ENCODE measurements around the gene DPYSL4.

DPYSL4 gene

GRCh38 chr10:132203256-132204077 lies 16.7 kb downstream of the DPYSL4 start:
- H3K9ac ChIP-seq (ENCODE audit: low read depth, low read length): no peak overlapping the region
- H3K36me3 ChIP-seq (ENCODE audit: insufficient read depth, low read length): no peaks in the 10 kb centered on the region
- H3K9me3 ChIP-seq (replicated peaks; ENCODE audit: low read length): no peaks in the 10 kb centered on the region
- no peaks in the 10 kb centered on the region for H3K27me3 ChIP-seq (ENCODE audit: control insufficient read depth, insufficient read depth, low read length)
- no peaks in the 10 kb centered on the region for H3K4me1 ChIP-seq (ENCODE audit: control insufficient read depth, insufficient read depth, low read length)
- no peak overlapping the region for H3K4me3 ChIP-seq (ENCODE audit: low read length)
- no peak overlapping the region for H3K4me2 ChIP-seq (ENCODE audit: low read length)

- Histone ChIP-seq H3K4me1 (ENCODE audit: control insufficient read depth, insufficient read depth, low read length) (no peaks in the 10 kb centered on the region), H3K9me3 (replicated peaks; ENCODE audit: low read length) (no peaks in the 10 kb centered on the region), H3K4me2 (ENCODE audit: low read length) (no peak overlapping the region), H3K36me3 (ENCODE audit: insufficient read depth, low read length) (no peaks in the 10 kb centered on the region), H3K9ac (ENCODE audit: low read depth, low read length) (no peak overlapping the region), H3K4me3 (ENCODE audit: low read length) (no peak overlapping the region), H3K27me3 (ENCODE audit: control insufficient read depth, insufficient read depth, low read length) (no peaks in the 10 kb centered on the region)
Observed at GRCh38 chr10:132204078-132204780, 17.5 kb downstream of the DPYSL4 start.

GRCh38 chr10:132204781-132205473 lies 18.2 kb downstream of the DPYSL4 start:
- H3K9ac ChIP-seq (ENCODE audit: low read depth, low read length): no peak overlapping the region
- no peaks in the 10 kb centered on the region for H3K9me3 ChIP-seq (replicated peaks; ENCODE audit: low read length)
- H3K4me1 ChIP-seq (ENCODE audit: control insufficient read depth, insufficient read depth, low read length): no peaks in the 10 kb centered on the region
- no peak overlapping the region for H3K4me3 ChIP-seq (ENCODE audit: low read length)
- H3K27me3 ChIP-seq (ENCODE audit: control insufficient read depth, insufficient read depth, low read length): no peaks in the 10 kb centered on the region
- H3K4me2 ChIP-seq (ENCODE audit: low read length): no peak overlapping the region
- no peaks in the 10 kb centered on the region for H3K36me3 ChIP-seq (ENCODE audit: insufficient read depth, low read length)

GRCh38 chr10:132205650-132206376 lies 19.1 kb downstream of the DPYSL4 start:
- no peak overlapping the region for H3K9ac ChIP-seq (ENCODE audit: low read depth, low read length)
- H3K4me3 ChIP-seq (ENCODE audit: low read length): no peak overlapping the region
- no peaks in the 10 kb centered on the region for H3K4me1 ChIP-seq (ENCODE audit: control insufficient read depth, insufficient read depth, low read length)
- H3K36me3 ChIP-seq (ENCODE audit: insufficient read depth, low read length): no peaks in the 10 kb centered on the region
- no peaks in the 10 kb centered on the region for H3K9me3 ChIP-seq (replicated peaks; ENCODE audit: low read length)
- no peak overlapping the region for H3K4me2 ChIP-seq (ENCODE audit: low read length)
- no peaks in the 10 kb centered on the region for H3K27me3 ChIP-seq (ENCODE audit: control insufficient read depth, insufficient read depth, low read length)

- Histone ChIP-seq H3K9me3 (replicated peaks; ENCODE audit: low read length) (no peaks in the 10 kb centered on the region), H3K27me3 (ENCODE audit: control insufficient read depth, insufficient read depth, low read length) (no peaks in the 10 kb centered on the region), H3K4me1 (ENCODE audit: control insufficient read depth, insufficient read depth, low read length) (no peaks in the 10 kb centered on the region), H3K4me2 (ENCODE audit: low read length) (no peak overlapping the region), H3K9ac (ENCODE audit: low read depth, low read length) (no peak overlapping the region), H3K36me3 (ENCODE audit: insufficient read depth, low read length) (no peaks in the 10 kb centered on the region), H3K4me3 (ENCODE audit: low read length) (no peak overlapping the region)
Observed at GRCh38 chr10:132206377-132206745, 19.6 kb downstream of the DPYSL4 start.

- no peak overlapping the region for H3K4me3 ChIP-seq (ENCODE audit: low read length)
- no peaks in the 10 kb centered on the region for H3K27me3 ChIP-seq (ENCODE audit: control insufficient read depth, insufficient read depth, low read length)
- H3K4me1 ChIP-seq (ENCODE audit: control insufficient read depth, insufficient read depth, low read length): no peaks in the 10 kb centered on the region
- H3K4me2 ChIP-seq (ENCODE audit: low read length): no peak overlapping the region
- H3K36me3 ChIP-seq (ENCODE audit: insufficient read depth, low read length): no peaks in the 10 kb centered on the region
- no peaks in the 10 kb centered on the region for H3K9me3 ChIP-seq (replicated peaks; ENCODE audit: low read length)
- H3K9ac ChIP-seq (ENCODE audit: low read depth, low read length): no peak overlapping the region
Observed at GRCh38 chr10:132206806-132207535, 20.2 kb downstream of the DPYSL4 start.

- Histone ChIP-seq H3K4me3 (ENCODE audit: low read length) (no peak overlapping the region), H3K9me3 (replicated peaks; ENCODE audit: low read length) (no peaks in the 10 kb centered on the region), H3K27me3 (ENCODE audit: control insufficient read depth, insufficient read depth, low read length) (no peaks in the 10 kb centered on the region), H3K4me1 (ENCODE audit: control insufficient read depth, insufficient read depth, low read length) (no peaks in the 10 kb centered on the region), H3K36me3 (ENCODE audit: insufficient read depth, low read length) (no peaks in the 10 kb centered on the region), H3K9ac (ENCODE audit: low read depth, low read length) (no peak overlapping the region), H3K4me2 (ENCODE audit: low read length) (no peak overlapping the region)
Observed at GRCh38 chr10:132207536-132208461, 21.1 kb downstream of the DPYSL4 start.

GRCh38 chr10:132208462-132209050 lies 21.8 kb downstream of the DPYSL4 start:
- Histone ChIP-seq H3K9ac (ENCODE audit: low read depth, low read length) (no peak overlapping the region), H3K4me3 (ENCODE audit: low read length) (no peak overlapping the region), H3K36me3 (ENCODE audit: insufficient read depth, low read length) (no peaks in the 10 kb centered on the region), H3K27me3 (ENCODE audit: control insufficient read depth, insufficient read depth, low read length) (no peaks in the 10 kb centered on the region), H3K4me1 (ENCODE audit: control insufficient read depth, insufficient read depth, low read length) (no peaks in the 10 kb centered on the region), H3K4me2 (ENCODE audit: low read length) (no peak overlapping the region), H3K9me3 (replicated peaks; ENCODE audit: low read length) (no peaks in the 10 kb centered on the region)

GRCh38 chr10:132209130-132209529 lies 22.4 kb downstream of the DPYSL4 start:
- Histone ChIP-seq H3K4me3 (ENCODE audit: low read length) (no peak overlapping the region), H3K4me1 (ENCODE audit: control insufficient read depth, insufficient read depth, low read length) (no peaks in the 10 kb centered on the region), H3K4me2 (ENCODE audit: low read length) (no peak overlapping the region), H3K9ac (ENCODE audit: low read depth, low read length) (no peak overlapping the region), H3K27me3 (ENCODE audit: control insufficient read depth, insufficient read depth, low read length) (no peaks in the 10 kb centered on the region), H3K9me3 (replicated peaks; ENCODE audit: low read length) (no peaks in the 10 kb centered on the region), H3K36me3 (ENCODE audit: insufficient read depth, low read length) (no peaks in the 10 kb centered on the region)

GRCh38 chr10:132209978-132210530 lies 23.3 kb downstream of the DPYSL4 start:
- Histone ChIP-seq H3K9me3 (replicated peaks; ENCODE audit: low read length) (no peaks in the 10 kb centered on the region), H3K4me1 (ENCODE audit: control insufficient read depth, insufficient read depth, low read length) (no peaks in the 10 kb centered on the region), H3K9ac (ENCODE audit: low read depth, low read length) (no peak overlapping the region), H3K27me3 (ENCODE audit: control insufficient read depth, insufficient read depth, low read length) (no peaks in the 10 kb centered on the region), H3K4me2 (ENCODE audit: low read length) (no peak overlapping the region), H3K36me3 (ENCODE audit: insufficient read depth, low read length) (no peaks in the 10 kb centered on the region), H3K4me3 (ENCODE audit: low read length) (no peak overlapping the region)
